Lower leg skin (tissue), 4 donors: Measurements from ENCODE around the gene DNER. TPM values are rescaled to one million over a fixed set of nuclear protein-coding genes. Genes with fewer than 3 reads are reported as not detected.

Experiments
- DNase-seq, 2 donors: peaks; one replicate each; pipeline ENCODE4 v3.0.0-alpha.2; 2019; ENCODE audit warnings: low spot score in 2 of 2
- H3K4me3 ChIP-seq: fragments of 200-600 bp; sonication (generic); 2 replicates; pipeline ENCODE4 v1.5.1; 2017; ENCODE audit warnings: mild to moderate bottlenecking, low read depth; ENCODE audit not compliant: poor library complexity, severe bottlenecking
- CTCF ChIP-seq, 3 donors: fragments of 450-650 bp; IDR thresholded peaks; one replicate each; pipeline ENCODE4 v1.5.1; 2016; ENCODE audit warnings: antibody characterized with exemption in 3 of 3, mild to moderate bottlenecking in 3 of 3, moderate library complexity in 2 of 3
- POLR2A ChIP-seq, 2 donors: fragments of 450-650 bp; IDR thresholded peaks; one replicate each; pipeline ENCODE4 v1.6.1; 2016 to 2017; ENCODE audit warnings: antibody characterized with exemption in 2 of 2, mild to moderate bottlenecking in 1 of 2, moderate library complexity in 1 of 2
- WGBS, 2 donors: methylation state at CpG; one replicate each; pipeline ENCODE4 v1.1.5; 2018; 5-methylcytosine and 5-hydroxymethylcytosine counted together
- intact Hi-C: fragments of 100-400 bp; cut with DNase I; formaldehyde crosslinking; loops from one replicate; pipeline ENCODE4 v1.15.0; 2023; ENCODE audit warnings: low total_unique reads
- total RNA-seq, 4 donors: library from RNA; depleted of rRNA; stranded (reverse); fragments of >200 nt; gene quantifications; one replicate each; pipeline ENCODE4 v1.1.0, GENCODE V29; 2016

DNER gene
- total RNA-seq, 4 donors from 2014 or later, result 2.8 to 20.1 (median 12.8) TPM

- TF ChIP-seq POLR2A (IDR thresholded peaks at IDR 0.05) (no peak), CTCF (IDR thresholded peaks at IDR 0.05) (no peak)
- 54 to 58% methylated on average over 4 of the region's 4 CpGs for whole genome bisulfite sequencing, 2 donors
- no peak overlapping the region for H3K4me3 ChIP-seq
- intact Hi-C loops, result no loop called here
- DNase-seq, result no peak
Measured at GRCh38 chr2:229675569-229675968, 38.8 kb downstream of the DNER start.

DNA sequence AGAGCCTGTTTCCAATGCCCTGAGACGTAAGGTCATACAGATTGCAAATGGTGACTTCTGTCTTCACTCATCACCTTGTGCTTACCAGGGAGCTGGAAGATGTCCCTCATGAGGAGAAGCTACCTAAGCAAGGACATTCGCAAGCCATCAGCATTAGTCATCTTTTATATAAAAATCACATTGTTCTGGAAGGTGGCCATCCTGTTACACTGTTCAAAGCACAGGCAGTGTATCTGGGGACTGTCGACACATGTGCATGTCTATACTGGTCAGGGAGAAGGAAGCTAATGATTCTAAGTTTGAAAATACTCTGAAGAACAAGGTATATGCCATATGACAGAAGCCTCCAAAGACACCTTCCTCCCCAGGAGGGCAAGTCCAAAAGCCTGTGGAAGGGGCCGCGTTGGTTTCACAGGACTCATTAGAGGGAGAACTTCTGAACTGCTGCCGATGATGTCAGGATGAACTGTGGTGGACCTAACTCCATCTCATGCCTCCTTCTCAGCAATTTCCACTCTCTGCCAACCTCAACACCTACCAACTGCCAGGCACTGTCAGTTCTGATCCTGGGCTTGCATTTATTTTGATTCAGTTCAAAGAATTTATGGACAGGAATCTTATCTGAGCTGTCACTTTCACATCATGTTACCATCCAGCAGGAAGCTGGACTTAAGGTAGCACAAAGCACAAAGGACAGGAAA, 39.4 kb downstream of the DNER start:
- intact Hi-C loops, result no loop called here
- 73 to 77% methylated on average over 6 of the region's 6 CpGs for WGBS, 2 donors
- no peak overlapping the region for H3K4me3 ChIP-seq
- no peak for TF ChIP-seq POLR2A (IDR thresholded peaks at IDR 0.05)
- DNase-seq, result no peak

DNA sequence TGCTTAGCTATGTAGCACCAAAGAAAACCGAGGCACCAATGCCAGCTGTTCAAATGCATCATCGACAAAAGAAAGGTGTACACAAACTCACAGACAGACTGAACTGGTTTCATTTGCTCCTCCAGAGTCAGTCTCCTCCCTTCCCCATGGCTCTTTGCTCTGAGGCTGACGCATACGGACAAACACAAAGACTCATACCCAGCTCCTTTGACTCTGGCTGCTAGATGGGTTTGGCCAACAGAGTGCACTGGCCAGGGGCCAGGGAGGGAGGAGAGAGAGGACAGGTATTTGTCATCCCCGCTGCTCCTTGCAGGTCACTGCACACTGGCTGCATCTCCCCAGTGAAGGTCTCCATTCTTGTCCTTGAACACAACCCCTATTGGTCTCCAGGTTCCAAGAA, 40.7 kb downstream of the DNER start:
- intact Hi-C loops, result no loop called here
- no peak for DNase-seq
- TF ChIP-seq POLR2A (IDR thresholded peaks at IDR 0.05) (no peak), CTCF (IDR thresholded peaks at IDR 0.05) (no peak)
- H3K4me3 ChIP-seq, result no peak overlapping the region
- WGBS, 2 donors, result 51 to 59% methylated on average over 5 of the region's 5 CpGs

GRCh38 chr2:229672021-229672420, 42.3 kb downstream of the DNER start:
- H3K4me3 ChIP-seq, result no peak overlapping the region
- no peak for TF ChIP-seq POLR2A (IDR thresholded peaks at IDR 0.05)
- no peak for TF ChIP-seq CTCF (IDR thresholded peaks at IDR 0.05)
- intact Hi-C loops, result no loop called here
- 79 to 83% methylated on average over 8 of the region's 8 CpGs for WGBS, 2 donors
- DNase-seq, result no peak

DNA sequence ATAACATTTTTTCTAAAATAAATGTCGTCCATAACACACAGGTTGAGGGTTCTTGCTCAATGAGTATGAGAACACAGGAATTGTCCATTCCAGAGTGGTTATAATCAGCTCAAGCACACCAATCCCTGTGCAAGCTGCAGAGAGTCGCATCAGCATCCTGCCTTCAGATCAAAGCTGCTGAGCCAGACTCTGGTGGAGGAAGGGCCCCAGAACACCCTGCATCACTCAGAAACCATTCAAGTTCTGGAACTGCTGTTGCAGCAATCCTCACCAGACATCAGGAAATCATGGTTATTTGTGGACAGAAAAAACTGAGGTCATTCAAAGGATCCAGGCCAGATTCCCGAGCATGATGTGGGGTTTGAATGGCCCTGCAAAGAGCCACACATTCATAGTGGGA, 44.5 kb downstream of the DNER start:
- no peak for DNase-seq
- no peak overlapping the region for H3K4me3 ChIP-seq
- no peak for TF ChIP-seq POLR2A (IDR thresholded peaks at IDR 0.05)
- no peak for TF ChIP-seq CTCF (IDR thresholded peaks at IDR 0.05)
- intact Hi-C loops, result no loop called here
- WGBS, 2 donors, result 65 to 69% methylated on average over 3 of the region's 3 CpGs

DNA sequence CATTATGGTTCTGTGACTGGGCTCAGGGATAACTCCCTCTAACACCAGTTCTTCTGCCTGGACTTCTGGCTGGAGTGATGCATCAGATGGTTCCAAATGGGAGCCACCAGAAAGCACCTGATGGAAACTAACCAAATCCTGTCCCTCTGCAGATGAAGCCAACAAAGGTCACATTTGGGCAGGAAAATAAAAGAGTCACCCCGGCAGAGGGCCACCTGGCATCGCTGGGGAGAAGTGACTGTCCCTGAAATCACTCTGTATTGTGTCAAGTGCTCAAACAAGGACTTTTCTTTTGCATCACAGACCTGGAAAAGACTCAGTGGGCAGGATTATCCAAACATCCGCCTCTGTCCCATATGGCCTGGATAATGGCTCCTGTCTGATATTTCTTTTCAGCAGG, 47.5 kb downstream of the DNER start:
- H3K4me3 ChIP-seq, result no peak overlapping the region
- 79 to 96% methylated on average over 3 of the region's 3 CpGs for WGBS, 2 donors
- no peak for DNase-seq
- no peak for TF ChIP-seq CTCF (IDR thresholded peaks at IDR 0.05)
- no peak for TF ChIP-seq POLR2A (IDR thresholded peaks at IDR 0.05)
- intact Hi-C loops, result no loop called here
